ENCODE data around the gene TNKS1BP1. TPM values are rescaled to one million over a fixed set of nuclear protein-coding genes. Genes with fewer than 3 reads are reported as not detected.

TNKS1BP1 gene
- total RNA-seq, 1 experiment from 2014 or later: 120 TPM

GRCh38 chr11:57358991-57359390 is 34.2 kb upstream of the TNKS1BP1 start:
- Histone ChIP-seq H3K4me1 (peaks cover 40% of the 10 kb centered on the region), H3K27me3 (replicated peaks; ENCODE audit: control insufficient read depth, insufficient read depth, low read length) (no peaks in the 10 kb centered on the region), H3K36me3 (ENCODE audit: control insufficient read depth, insufficient read depth, low read length) (no peaks in the 10 kb centered on the region), H3K9me3 (no peaks in the 10 kb centered on the region), H3K4me3 (ENCODE audit: low read depth, low read length) (no peak overlapping the region)
- intact Hi-C loops (cut with micrococcal nuclease; ENCODE audit: unreplicated experiment): no loop called here
- H3K27me3 Mint-ChIP-seq (ENCODE audit: insufficient read depth, unreplicated experiment): no peaks in the 10 kb centered on the region
- peak overlapping the region; percentile 74 for H3K27ac Mint-ChIP-seq (ENCODE audit: unreplicated experiment)
- H3K4me1 Mint-ChIP-seq (ENCODE audit: low read depth, unreplicated experiment): peaks cover 27% of the 10 kb centered on the region
- TF ChIP-seq CTCF (IDR thresholded peaks at IDR 0.05; ENCODE audit: insufficient read depth in 1 of 2, low read depth in 1 of 2, low read length in 1 of 2, severe bottlenecking in 1 of 2, unreplicated experiment in 1 of 2): no peak
- H3K36me3 Mint-ChIP-seq (ENCODE audit: insufficient read depth, unreplicated experiment): peaks cover 6% of the 10 kb centered on the region
- no TSS peak for BruUV-seq (replicated peaks)
- H3K4me3 Mint-ChIP-seq (ENCODE audit: unreplicated experiment): no peak overlapping the region
- DNase-seq: no peak
- ChIA-PET POLR2A (no interaction called here), CTCF (interaction anchor here (2.4 kb wide), 1 partner anchor 13 kb away, joined by 11 read pairs; no protein-coding TSS in a partner anchor)
- peaks cover 16% of the 10 kb centered on the region for H3K9me3 Mint-ChIP-seq (ENCODE audit: unreplicated experiment)

- ChIA-PET CTCF (interaction anchor here (2.4 kb wide), 1 partner anchor 13 kb away, joined by 11 read pairs; no protein-coding TSS in a partner anchor), POLR2A (no interaction called here)
- TF ChIP-seq CTCF (IDR thresholded peaks at IDR 0.05; ENCODE audit: insufficient read depth in 1 of 2, low read depth in 1 of 2, low read length in 1 of 2, severe bottlenecking in 1 of 2, unreplicated experiment in 1 of 2): no peak
- H3K36me3 Mint-ChIP-seq (ENCODE audit: insufficient read depth, unreplicated experiment): peaks cover 6% of the 10 kb centered on the region
- BruUV-seq (replicated peaks): no TSS peak
- peaks cover 27% of the 10 kb centered on the region for H3K4me1 Mint-ChIP-seq (ENCODE audit: low read depth, unreplicated experiment)
- H3K4me1 ChIP-seq: peaks cover 40% of the 10 kb centered on the region
- H3K9me3 Mint-ChIP-seq (ENCODE audit: unreplicated experiment): peaks cover 16% of the 10 kb centered on the region
- H3K27me3 Mint-ChIP-seq (ENCODE audit: insufficient read depth, unreplicated experiment): no peaks in the 10 kb centered on the region
- intact Hi-C loops (cut with micrococcal nuclease; ENCODE audit: unreplicated experiment): no loop called here
- H3K4me3 ChIP-seq (ENCODE audit: low read depth, low read length): no peak overlapping the region
- H3K36me3 ChIP-seq (ENCODE audit: control insufficient read depth, insufficient read depth, low read length): no peaks in the 10 kb centered on the region
- no peaks in the 10 kb centered on the region for H3K27me3 ChIP-seq (replicated peaks; ENCODE audit: control insufficient read depth, insufficient read depth, low read length)
- peak overlapping the region; percentile 74 for H3K27ac Mint-ChIP-seq (ENCODE audit: unreplicated experiment)
- H3K4me3 Mint-ChIP-seq (ENCODE audit: unreplicated experiment): no peak overlapping the region
- H3K9me3 ChIP-seq: no peaks in the 10 kb centered on the region
- no peak for DNase-seq
These were observed 33.8 kb upstream of the TNKS1BP1 start for GRCh38 chr11:57358543-57358961.

- no TSS peak for BruUV-seq (replicated peaks)
- H3K4me3 ChIP-seq (ENCODE audit: low read depth, low read length): no peak overlapping the region
- POLR2A ChIA-PET: no interaction called here
- no peak for TF ChIP-seq CTCF (IDR thresholded peaks at IDR 0.05; ENCODE audit: insufficient read depth in 1 of 2, low read depth in 1 of 2, low read length in 1 of 2, severe bottlenecking in 1 of 2, unreplicated experiment in 1 of 2)
- CTCF ChIA-PET: interaction anchor here (0.7 to 0.9 kb wide), 2 partner anchors 11 to 12 kb away, joined by 3 read pairs; no protein-coding TSS in a partner anchor
- Mint-ChIP-seq H3K9me3 (ENCODE audit: unreplicated experiment) (peaks cover 16% of the 10 kb centered on the region), H3K27ac (ENCODE audit: unreplicated experiment) (no peak overlapping the region), H3K36me3 (ENCODE audit: insufficient read depth, unreplicated experiment) (peaks cover 6% of the 10 kb centered on the region), H3K4me3 (ENCODE audit: unreplicated experiment) (no peak overlapping the region), H3K4me1 (ENCODE audit: low read depth, unreplicated experiment) (peaks cover 27% of the 10 kb centered on the region), H3K27me3 (ENCODE audit: insufficient read depth, unreplicated experiment) (no peaks in the 10 kb centered on the region)
- peaks cover 40% of the 10 kb centered on the region for H3K4me1 ChIP-seq
- no peaks in the 10 kb centered on the region for H3K9me3 ChIP-seq
- no peaks in the 10 kb centered on the region for H3K27me3 ChIP-seq (replicated peaks; ENCODE audit: control insufficient read depth, insufficient read depth, low read length)
- H3K36me3 ChIP-seq (ENCODE audit: control insufficient read depth, insufficient read depth, low read length): no peaks in the 10 kb centered on the region
- intact Hi-C loops (cut with micrococcal nuclease; ENCODE audit: unreplicated experiment): no loop called here
- DNase-seq: no peak
These were observed 33.1 kb upstream of the TNKS1BP1 start for GRCh38 chr11:57357856-57358255.

Measured in Caco-2 (cell line).